HEK293 (cell line): ENCODE results near the gene HNRNPC.

ENCODE experiments used
- CTCF ChIA-PET: fragments of 350-600 bp; formaldehyde crosslinking; extraction: SDS; loops from one replicate; lab custom pipeline; 2021; ENCODE audit warnings: antibody characterized with exemption; lab: Yijun Ruan, JAX
- POLR2A ChIA-PET: fragments of 300-600 bp; formaldehyde crosslinking; extraction: SDS; loops from one replicate; lab custom pipeline; 2020; ENCODE audit warnings: antibody characterized with exemption, inconsistent platforms; lab: Yijun Ruan, JAX
- H3K27ac ChIP-seq: fragments of 200-500 bp; sonication (Bioruptor generic); 2 replicates; pipeline ENCODE4 v1.5.1; 2014; ENCODE audit warnings: low read depth, low read length, control low read depth, inconsistent platforms; ENCODE audit errors: extremely low read depth
- H3K36me3 ChIP-seq, 2 experiments: fragments of 200-500 bp in 1 of 2; sonication (Bioruptor generic) in 1 of 2; 1 replicate in 1 of 2; 2 replicates in 1 of 2; pipeline ENCODE4 v1.5.1; 2014 to 2017; ENCODE audit warnings: inconsistent platforms in 2 of 2, low read length in 2 of 2; ENCODE audit not compliant: control insufficient read depth in 2 of 2, insufficient read depth in 1 of 2
- H3K4me1 ChIP-seq: fragments of 200-500 bp; sonication (Bioruptor generic); 2 replicates; pipeline ENCODE4 v1.5.1; 2014; ENCODE audit warnings: mild to moderate bottlenecking, low read length, inconsistent platforms; ENCODE audit not compliant: control insufficient read depth, insufficient read depth
- H3K4me3 ChIP-seq: 2 replicates; pipeline ENCODE4 v1.5.1; 2011; ENCODE audit warnings: low read depth, mild to moderate bottlenecking, control low read depth, low read length, moderate library complexity
- H3K9me3 ChIP-seq: fragments of 200-500 bp; sonication (Bioruptor generic); 2 replicates; pipeline ENCODE4 v1.5.1; 2014; ENCODE audit warnings: low read depth, low read length, inconsistent platforms; ENCODE audit not compliant: control insufficient read depth, insufficient read depth
- HOXC10 ChIP-seq: sonication (generic); formaldehyde crosslinking; IDR thresholded peaks from 2 replicates; pipeline ENCODE4 v1.8.1; 2023; ENCODE audit warnings: mild to moderate bottlenecking, missing genetic modification reagents
- OVOL3 ChIP-seq: fragments of 450-650 bp; formaldehyde crosslinking; IDR thresholded peaks from 2 replicates; pipeline ENCODE4 v1.5.1; 2016; ENCODE audit warnings: missing biosample characterization, missing genetic modification characterization
- SP2 ChIP-seq: fragments of 450-650 bp; formaldehyde crosslinking; IDR thresholded peaks from 2 replicates; pipeline ENCODE4 v1.5.1; 2016; ENCODE audit warnings: missing biosample characterization, missing genetic modification characterization
- SP3 ChIP-seq: fragments of 450-650 bp; formaldehyde crosslinking; IDR thresholded peaks from 2 replicates; pipeline ENCODE4 v1.5.1; 2016; ENCODE audit warnings: missing biosample characterization, missing genetic modification characterization
- YY1 ChIP-seq: fragments of 450-650 bp; formaldehyde crosslinking; IDR thresholded peaks from 2 replicates; pipeline ENCODE4 v1.5.1; 2018; ENCODE audit warnings: missing biosample characterization, missing genetic modification characterization
- ZNF664 ChIP-seq: fragments of 450-650 bp; formaldehyde crosslinking; IDR thresholded peaks from 2 replicates; pipeline ENCODE4 v1.5.1; 2016; ENCODE audit warnings: missing biosample characterization, missing genetic modification characterization
- TF ChIP-seq, protein P1 (sequence below): fragments of 450-650 bp; formaldehyde crosslinking; IDR thresholded peaks from 2 replicates; pipeline ENCODE4 v1.5.1; 2017; ENCODE audit warnings: missing biosample characterization, missing genetic modification characterization
- TF ChIP-seq, protein P2 (sequence below): fragments of 450-650 bp; formaldehyde crosslinking; IDR thresholded peaks from 2 replicates; pipeline ENCODE4 v1.5.1; 2016; ENCODE audit warnings: missing biosample characterization, missing genetic modification characterization
- TF ChIP-seq, protein P3 (sequence below): fragments of 450-650 bp; formaldehyde crosslinking; IDR thresholded peaks from 2 replicates; pipeline ENCODE4 v1.5.1; 2016; ENCODE audit warnings: missing biosample characterization, missing genetic modification characterization
- TF ChIP-seq, protein P4 (sequence below): fragments of 450-650 bp; formaldehyde crosslinking; IDR thresholded peaks from 2 replicates; pipeline ENCODE4 v1.5.1; 2017; ENCODE audit warnings: missing biosample characterization, missing genetic modification characterization
- TF ChIP-seq, protein P5 (sequence below): fragments of 450-650 bp; formaldehyde crosslinking; IDR thresholded peaks from 2 replicates; pipeline ENCODE4 v1.5.1; 2016; ENCODE audit warnings: missing biosample characterization, missing genetic modification characterization

The HNRNPC gene

DNA sequence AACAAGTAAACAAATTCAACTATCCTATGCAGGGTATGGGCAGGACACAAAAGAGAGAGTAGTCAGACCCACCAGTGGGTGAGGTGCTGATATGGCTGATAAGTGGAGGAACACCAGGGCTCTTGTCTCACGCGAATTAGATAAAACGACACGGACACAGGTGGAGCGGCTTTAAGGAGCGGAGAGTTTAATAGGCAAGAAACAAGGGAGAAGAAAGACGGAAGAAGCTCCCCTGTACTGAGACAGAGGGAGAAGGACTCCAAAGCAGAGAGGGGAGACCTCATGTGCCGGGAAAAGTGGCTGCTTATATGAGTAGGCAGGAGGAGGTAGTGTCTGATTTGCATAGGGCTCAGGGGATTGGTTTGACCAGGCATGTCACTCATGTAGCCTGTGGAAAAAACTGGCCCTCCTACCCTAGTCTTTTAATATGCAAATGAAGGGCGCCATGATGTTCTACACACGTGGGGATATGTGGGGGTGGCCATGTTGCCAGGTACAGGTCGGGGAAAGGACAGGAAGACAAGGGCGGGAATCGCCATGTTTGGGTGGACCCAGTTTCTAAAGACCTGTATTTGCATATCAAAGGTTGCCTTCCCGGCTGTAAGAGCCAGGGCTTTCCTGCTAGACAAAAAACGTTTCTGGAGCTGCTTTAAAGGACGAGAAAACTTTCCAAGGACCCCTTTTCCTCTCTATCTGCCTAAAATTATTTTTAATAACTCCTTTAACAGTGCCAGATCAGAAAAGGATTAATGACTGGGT lies 39.4 kb upstream of the HNRNPC start (continued):
- TF ChIP-seq, protein P1, sequence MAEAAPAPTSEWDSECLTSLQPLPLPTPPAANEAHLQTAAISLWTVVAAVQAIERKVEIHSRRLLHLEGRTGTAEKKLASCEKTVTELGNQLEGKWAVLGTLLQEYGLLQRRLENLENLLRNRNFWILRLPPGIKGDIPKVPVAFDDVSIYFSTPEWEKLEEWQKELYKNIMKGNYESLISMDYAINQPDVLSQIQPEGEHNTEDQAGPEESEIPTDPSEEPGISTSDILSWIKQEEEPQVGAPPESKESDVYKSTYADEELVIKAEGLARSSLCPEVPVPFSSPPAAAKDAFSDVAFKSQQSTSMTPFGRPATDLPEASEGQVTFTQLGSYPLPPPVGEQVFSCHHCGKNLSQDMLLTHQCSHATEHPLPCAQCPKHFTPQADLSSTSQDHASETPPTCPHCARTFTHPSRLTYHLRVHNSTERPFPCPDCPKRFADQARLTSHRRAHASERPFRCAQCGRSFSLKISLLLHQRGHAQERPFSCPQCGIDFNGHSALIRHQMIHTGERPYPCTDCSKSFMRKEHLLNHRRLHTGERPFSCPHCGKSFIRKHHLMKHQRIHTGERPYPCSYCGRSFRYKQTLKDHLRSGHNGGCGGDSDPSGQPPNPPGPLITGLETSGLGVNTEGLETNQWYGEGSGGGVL (tag by site-specific recombination): peak; percentile 13; the same call in 1 of the 2 replicates
- TF ChIP-seq SP3 (tag by site-specific recombination) (peak; percentile 42; the same call in 1 of the 2 replicates), OVOL3 (tag by site-specific recombination) (no peak), SP2 (tag by site-specific recombination) (peak; percentile 51), YY1 (peak; percentile 86), HOXC10 (CRISPR knock-in tag) (no peak)
- TF ChIP-seq, protein P2, sequence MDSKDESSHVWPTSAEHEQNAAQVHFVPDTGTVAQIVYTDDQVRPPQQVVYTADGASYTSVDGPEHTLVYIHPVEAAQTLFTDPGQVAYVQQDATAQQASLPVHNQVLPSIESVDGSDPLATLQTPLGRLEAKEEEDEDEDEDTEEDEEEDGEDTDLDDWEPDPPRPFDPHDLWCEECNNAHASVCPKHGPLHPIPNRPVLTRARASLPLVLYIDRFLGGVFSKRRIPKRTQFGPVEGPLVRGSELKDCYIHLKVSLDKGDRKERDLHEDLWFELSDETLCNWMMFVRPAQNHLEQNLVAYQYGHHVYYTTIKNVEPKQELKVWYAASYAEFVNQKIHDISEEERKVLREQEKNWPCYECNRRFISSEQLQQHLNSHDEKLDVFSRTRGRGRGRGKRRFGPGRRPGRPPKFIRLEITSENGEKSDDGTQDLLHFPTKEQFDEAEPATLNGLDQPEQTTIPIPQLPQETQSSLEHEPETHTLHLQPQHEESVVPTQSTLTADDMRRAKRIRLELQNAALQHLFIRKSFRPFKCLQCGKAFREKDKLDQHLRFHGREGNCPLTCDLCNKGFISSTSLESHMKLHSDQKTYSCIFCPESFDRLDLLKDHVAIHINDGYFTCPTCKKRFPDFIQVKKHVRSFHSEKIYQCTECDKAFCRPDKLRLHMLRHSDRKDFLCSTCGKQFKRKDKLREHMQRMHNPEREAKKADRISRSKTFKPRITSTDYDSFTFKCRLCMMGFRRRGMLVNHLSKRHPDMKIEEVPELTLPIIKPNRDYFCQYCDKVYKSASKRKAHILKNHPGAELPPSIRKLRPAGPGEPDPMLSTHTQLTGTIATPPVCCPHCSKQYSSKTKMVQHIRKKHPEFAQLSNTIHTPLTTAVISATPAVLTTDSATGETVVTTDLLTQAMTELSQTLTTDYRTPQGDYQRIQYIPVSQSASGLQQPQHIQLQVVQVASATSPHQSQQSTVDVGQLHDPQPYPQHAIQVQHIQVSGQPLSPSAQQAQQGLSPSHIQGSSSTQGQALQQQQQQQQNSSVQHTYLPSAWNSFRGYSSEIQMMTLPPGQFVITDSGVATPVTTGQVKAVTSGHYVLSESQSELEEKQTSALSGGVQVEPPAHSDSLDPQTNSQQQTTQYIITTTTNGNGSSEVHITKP (tag by site-specific recombination): peak; percentile 61
- TF ChIP-seq, protein P3, sequence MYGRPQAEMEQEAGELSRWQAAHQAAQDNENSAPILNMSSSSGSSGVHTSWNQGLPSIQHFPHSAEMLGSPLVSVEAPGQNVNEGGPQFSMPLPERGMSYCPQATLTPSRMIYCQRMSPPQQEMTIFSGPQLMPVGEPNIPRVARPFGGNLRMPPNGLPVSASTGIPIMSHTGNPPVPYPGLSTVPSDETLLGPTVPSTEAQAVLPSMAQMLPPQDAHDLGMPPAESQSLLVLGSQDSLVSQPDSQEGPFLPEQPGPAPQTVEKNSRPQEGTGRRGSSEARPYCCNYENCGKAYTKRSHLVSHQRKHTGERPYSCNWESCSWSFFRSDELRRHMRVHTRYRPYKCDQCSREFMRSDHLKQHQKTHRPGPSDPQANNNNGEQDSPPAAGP (tag by site-specific recombination): peak; percentile 50; the same call in 1 of the 2 replicates

DNA sequence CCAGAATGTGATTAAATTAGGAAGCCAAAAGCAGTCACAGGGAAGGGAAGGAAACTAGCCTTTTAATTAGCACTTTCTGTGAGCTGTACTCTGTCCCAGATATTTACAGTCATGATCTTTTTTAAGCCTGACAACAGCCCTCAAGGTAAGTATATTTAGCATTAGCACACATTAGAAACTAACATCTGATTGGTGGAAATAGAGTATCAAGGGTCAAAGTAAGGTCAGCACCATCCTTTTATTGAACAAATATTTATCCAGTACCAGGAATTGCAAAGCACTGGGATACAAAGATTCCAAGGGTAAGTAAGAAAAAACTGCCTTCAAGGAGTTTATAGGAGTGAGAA lies 38.9 kb upstream of the HNRNPC start:
- Histone ChIP-seq H3K36me3 (no peaks in the 10 kb centered on the region), H3K4me1 (peaks cover 6% of the 10 kb centered on the region), H3K27ac (peak overlapping the region; percentile 48), H3K4me3 (no peak overlapping the region), H3K9me3 (no peaks in the 10 kb centered on the region)
- ChIA-PET CTCF (interaction anchor here (0.6 kb wide), 1 partner anchor 446 kb away, joined by 3 read pairs; no protein-coding TSS in a partner anchor), POLR2A (no interaction called here)
- TF ChIP-seq ZNF664 (tag by site-specific recombination): peak; percentile 49; the same call in 1 of the 2 replicates
- TF ChIP-seq, protein P4, sequence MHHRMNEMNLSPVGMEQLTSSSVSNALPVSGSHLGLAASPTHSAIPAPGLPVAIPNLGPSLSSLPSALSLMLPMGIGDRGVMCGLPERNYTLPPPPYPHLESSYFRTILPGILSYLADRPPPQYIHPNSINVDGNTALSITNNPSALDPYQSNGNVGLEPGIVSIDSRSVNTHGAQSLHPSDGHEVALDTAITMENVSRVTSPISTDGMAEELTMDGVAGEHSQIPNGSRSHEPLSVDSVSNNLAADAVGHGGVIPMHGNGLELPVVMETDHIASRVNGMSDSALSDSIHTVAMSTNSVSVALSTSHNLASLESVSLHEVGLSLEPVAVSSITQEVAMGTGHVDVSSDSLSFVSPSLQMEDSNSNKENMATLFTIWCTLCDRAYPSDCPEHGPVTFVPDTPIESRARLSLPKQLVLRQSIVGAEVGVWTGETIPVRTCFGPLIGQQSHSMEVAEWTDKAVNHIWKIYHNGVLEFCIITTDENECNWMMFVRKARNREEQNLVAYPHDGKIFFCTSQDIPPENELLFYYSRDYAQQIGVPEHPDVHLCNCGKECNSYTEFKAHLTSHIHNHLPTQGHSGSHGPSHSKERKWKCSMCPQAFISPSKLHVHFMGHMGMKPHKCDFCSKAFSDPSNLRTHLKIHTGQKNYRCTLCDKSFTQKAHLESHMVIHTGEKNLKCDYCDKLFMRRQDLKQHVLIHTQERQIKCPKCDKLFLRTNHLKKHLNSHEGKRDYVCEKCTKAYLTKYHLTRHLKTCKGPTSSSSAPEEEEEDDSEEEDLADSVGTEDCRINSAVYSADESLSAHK: no peak
- TF ChIP-seq, protein P5, sequence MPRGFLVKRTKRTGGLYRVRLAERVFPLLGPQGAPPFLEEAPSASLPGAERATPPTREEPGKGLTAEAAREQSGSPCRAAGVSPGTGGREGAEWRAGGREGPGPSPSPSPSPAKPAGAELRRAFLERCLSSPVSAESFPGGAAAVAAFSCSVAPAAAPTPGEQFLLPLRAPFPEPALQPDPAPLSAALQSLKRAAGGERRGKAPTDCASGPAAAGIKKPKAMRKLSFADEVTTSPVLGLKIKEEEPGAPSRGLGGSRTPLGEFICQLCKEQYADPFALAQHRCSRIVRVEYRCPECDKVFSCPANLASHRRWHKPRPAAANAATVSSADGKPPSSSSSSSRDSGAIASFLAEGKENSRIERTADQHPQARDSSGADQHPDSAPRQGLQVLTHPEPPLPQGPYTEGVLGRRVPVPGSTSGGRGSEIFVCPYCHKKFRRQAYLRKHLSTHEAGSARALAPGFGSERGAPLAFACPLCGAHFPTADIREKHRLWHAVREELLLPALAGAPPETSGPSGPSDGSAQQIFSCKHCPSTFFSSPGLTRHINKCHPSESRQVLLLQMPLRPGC (tag by site-specific recombination): 0 out of 2 replicates have a peak, but pooled peaks have one; percentile 39
